Testis (tissue), 2 donors: ENCODE measurements around the gene P2RX3.

Source experiments
- CTCF ChIP-seq, 3 experiments: fragments of 450-650 bp in 2 of 3; fragments of 200-600 bp in 1 of 3; sonication (generic) in 1 of 3; IDR thresholded peaks; one replicate each; pipeline ENCODE4 v1.5.1; 2016 to 2019; ENCODE audit warnings: antibody characterized with exemption in 3 of 3, mild to moderate bottlenecking in 2 of 3, moderate library complexity in 1 of 3
- POLR2A ChIP-seq: fragments of 450-650 bp; IDR thresholded peaks from one replicate; pipeline ENCODE4 v1.6.1; 2017; ENCODE audit warnings: antibody characterized with exemption, mild to moderate bottlenecking, moderate library complexity

- TF ChIP-seq CTCF (IDR thresholded peaks at IDR 0.05), result no peak
- TF ChIP-seq POLR2A, result no peak
These were observed 1.2 kb downstream of the P2RX3 start for GRCh38 chr11:57339328-57339727.
